Measurements from ENCODE around the gene BRAF. TPM values are rescaled to one million over a fixed set of nuclear protein-coding genes. Genes with fewer than 3 reads are reported as not detected.

The BRAF gene
- total and polyA plus RNA-seq, 2 of the 8 experiments (the other 6 are each of a cell fraction or from before 2014, with no cell fraction given) = 11.4 to 32.6 TPM

DNA sequence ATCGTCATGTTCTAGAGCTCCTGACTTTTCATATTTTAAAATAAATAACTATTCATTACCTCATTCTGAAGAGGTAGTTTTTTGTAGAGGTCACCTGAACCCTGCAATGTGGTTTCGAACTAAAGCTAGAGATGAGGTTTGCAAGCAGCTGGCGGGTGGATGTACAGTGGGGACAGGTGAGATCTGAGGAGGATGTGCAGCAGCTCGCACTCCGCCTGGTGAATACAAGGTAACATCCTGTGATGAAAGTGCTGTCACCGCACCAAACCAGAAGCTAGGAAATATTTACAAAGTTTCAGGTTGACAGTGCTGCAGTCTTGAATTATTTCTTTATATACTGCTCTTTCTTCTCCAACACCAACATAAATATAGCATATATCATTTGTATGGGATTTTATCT is 201.7 kb downstream of the BRAF start:
- Histone ChIP-seq H2BK15ac (ENCODE audit: low read length) (no peak overlapping the region), H2AK5ac (ENCODE audit: low read depth, low read length) (no peak overlapping the region), H4K20me1 (replicated peaks in 1 of 2; ENCODE audit: control insufficient read depth in 1 of 2, insufficient read depth in 2 of 2, low read length in 2 of 2) (no peaks in the 10 kb centered on the region), H3K23me2 (ENCODE audit: low read depth, low read length) (no peaks in the 10 kb centered on the region), H3K56ac (replicated peaks; ENCODE audit: insufficient read length, low read depth, low read length) (no peak overlapping the region), H3K4me3 (ENCODE audit: extremely low read depth in 1 of 4, insufficient read depth in 2 of 4, low read depth in 3 of 4, low read length in 4 of 4) (no peak overlapping the region), H3K27ac (ENCODE audit: low read depth, low read length) (no peak overlapping the region), H3K4me1 (replicated peaks in 1 of 4; ENCODE audit: control insufficient read depth in 3 of 4, insufficient read depth in 4 of 4, low read length in 3 of 4) (no peaks in the 10 kb centered on the region), H2BK5ac (ENCODE audit: low read depth, low read length) (no peak overlapping the region), H3K18ac (ENCODE audit: extremely low read depth, low read length) (no peak overlapping the region), H3K27me3 (replicated peaks in 1 of 4; ENCODE audit: control insufficient read depth in 3 of 4, extremely low read depth in 1 of 4, insufficient read depth in 3 of 4, low read length in 3 of 4) (no peaks in the 10 kb centered on the region), H3K4ac (replicated peaks; ENCODE audit: insufficient read length, low read depth, low read length) (no peak overlapping the region), H2AFZ (ENCODE audit: low read length) (no peak overlapping the region), H4K5ac (ENCODE audit: insufficient read length, low read depth, low read length) (no peak overlapping the region), H3K4me2 (ENCODE audit: insufficient read depth in 1 of 2, low read depth in 2 of 2, low read length in 2 of 2) (no peak overlapping the region), H4K8ac (ENCODE audit: extremely low read depth, insufficient read depth, low read length) (no peak overlapping the region), H3K79me1 (ENCODE audit: low read depth, low read length) (no peaks in the 10 kb centered on the region), H3K14ac (ENCODE audit: insufficient read length) (no peak overlapping the region), H4K91ac (replicated peaks; ENCODE audit: insufficient read length, low read length) (no peak overlapping the region), H3K23ac (ENCODE audit: insufficient read length) (no peak overlapping the region), H3K9me3 (ENCODE audit: insufficient read depth in 2 of 2, low read depth in 1 of 2, low read length in 1 of 2) (no peaks in the 10 kb centered on the region), H2BK120ac (replicated peaks; ENCODE audit: low read depth, low read length) (no peak overlapping the region), H3K36me3 (ENCODE audit: control insufficient read depth in 2 of 4, insufficient read depth in 4 of 4, low read length in 3 of 4) (peaks cover 0 to 5% (median 3%) of the 10 kb centered on the region in 4 experiments; a peak in 5 of 8 replicates), H3K9ac (replicated peaks in 1 of 4; ENCODE audit: extremely low read depth in 1 of 4, low read depth in 3 of 4, low read length in 3 of 4) (no peak overlapping the region), H3K79me2 (ENCODE audit: control insufficient read depth in 1 of 2, insufficient read depth in 2 of 2, low read length in 2 of 2) (no peaks in the 10 kb centered on the region), H2BK12ac (ENCODE audit: low read depth, low read length) (no peak overlapping the region), H2BK20ac (ENCODE audit: low read length) (no peak overlapping the region)
- DNase-seq (ENCODE audit: low read depth in 1 of 2, low spot score in 2 of 2) = no peak
- TF ChIP-seq SUZ12 (IDR thresholded peaks at IDR 0.05; ENCODE audit: low read length) = no peak
- no peak for TF ChIP-seq NRF1 (IDR thresholded peaks at IDR 0.05; ENCODE audit: low read depth, low read length)
- no peak for TF ChIP-seq EZH2 (IDR thresholded peaks at IDR 0.05; ENCODE audit: low read depth, low read length, severe bottlenecking)
- TF ChIP-seq E2F6 (IDR thresholded peaks at IDR 0.05) = no peak
- no peak for TF ChIP-seq HDAC2 (IDR thresholded peaks at IDR 0.05; ENCODE audit: borderline replicate concordance in 1 of 2, low read depth in 2 of 2, low read length in 2 of 2)
- no peak for TF ChIP-seq TEAD4 (IDR thresholded peaks at IDR 0.05; ENCODE audit: low read depth, low read length)
- no peak for TF ChIP-seq SP1 (IDR thresholded peaks at IDR 0.05; ENCODE audit: low read depth, low read length)
- no peak for TF ChIP-seq JUN (IDR thresholded peaks at IDR 0.05; ENCODE audit: low read depth, low read length)
- no peak for TF ChIP-seq KDM1A (IDR thresholded peaks at IDR 0.05; ENCODE audit: borderline replicate concordance, low read length)
- TF ChIP-seq CREB1 (IDR thresholded peaks at IDR 0.05) = no peak
- TF ChIP-seq CHD2 (IDR thresholded peaks at IDR 0.05; ENCODE audit: low read length) = no peak
- no peak for TF ChIP-seq SRF (IDR thresholded peaks at IDR 0.05; ENCODE audit: low read depth, low read length)
- TF ChIP-seq EP300 (IDR thresholded peaks at IDR 0.05; ENCODE audit: borderline replicate concordance in 1 of 2, low read depth in 2 of 2, low read length in 2 of 2) = no peak
- no peak for TF ChIP-seq POLR2A (IDR thresholded peaks at IDR 0.05; ENCODE audit: control extremely low read depth in 1 of 2, low read depth in 2 of 2, low read length in 2 of 2)
- WGBS, 2 experiments (ENCODE audit: extremely low coverage in 1 of 2, insufficient coverage in 1 of 2, insufficient read length in 1 of 2, insufficient replicate concordance in 2 of 2, low coverage in 1 of 2, low lambda C conversion rate in 2 of 2, missing lambda C conversion rate in 1 of 2) = 86% methylated on average over 6 of the region's 6 CpGs; no CpG with 5 or more reads in 1 of the 2 experiments
- CTCF ChIA-PET (ENCODE audit: partially characterized antibody) = interaction anchor here (2.0 to 2.2 kb wide), 2 partner anchors 17 to 48 kb away, joined by 6 to 8 read pairs; no protein-coding TSS in a partner anchor
- POLR2A ChIA-PET (ENCODE audit: partially characterized antibody) = interaction anchor here (1.5 kb wide), 1 partner anchor 20 kb away, joined by 3 read pairs; no protein-coding TSS in a partner anchor
- no peak for FAIRE-seq
